HG02678 (cell line): ENCODE measurements around the gene MCM6.

Experiments
- ATAC-seq: cut with Tn5 transposase; IDR thresholded peaks from one replicate; pipeline ENCODE4 v1.9.1; 2021; ENCODE audit warnings: mild to moderate bottlenecking, moderate library complexity; ENCODE audit not compliant: unreplicated experiment

Gene MCM6

GRCh38 chr2:135870571-135870970, 5.7 kb downstream of the MCM6 start:
- ATAC-seq = no peak

- no peak for ATAC-seq
These were observed 13.0 kb downstream of the MCM6 start for GRCh38 chr2:135863233-135863632.

GRCh38 chr2:135862718-135863117, 13.5 kb downstream of the MCM6 start:
- ATAC-seq = no peak

- ATAC-seq = no peak
These were observed 22.8 kb downstream of the MCM6 start for GRCh38 chr2:135853401-135853800.

GRCh38 chr2:135851858-135852257, 24.4 kb downstream of the MCM6 start:
- ATAC-seq = no peak

- ATAC-seq = no peak
These were observed 25.2 kb downstream of the MCM6 start for GRCh38 chr2:135850892-135851668.

GRCh38 chr2:135849087-135849486, 27.2 kb downstream of the MCM6 start:
- ATAC-seq = no peak

GRCh38 chr2:135845997-135846396, 30.2 kb downstream of the MCM6 start:
- ATAC-seq = no peak

GRCh38 chr2:135845257-135845656, 31.0 kb downstream of the MCM6 start:
- no peak for ATAC-seq

- ATAC-seq = no peak
These were observed 31.8 kb downstream of the MCM6 start for GRCh38 chr2:135844301-135844895.

GRCh38 chr2:135843671-135844070, 32.6 kb downstream of the MCM6 start:
- ATAC-seq = no peak

GRCh38 chr2:135840601-135841000, 35.6 kb downstream of the MCM6 start:
- no peak for ATAC-seq

- no peak for ATAC-seq
These were observed 36.5 kb downstream of the MCM6 start for GRCh38 chr2:135839713-135840112.

GRCh38 chr2:135838502-135838901, 37.7 kb downstream of the MCM6 start:
- no peak for ATAC-seq

- no peak for ATAC-seq
These were observed 39.5 kb downstream of the MCM6 start, which contains the start of gene LCT for GRCh38 chr2:135836596-135837270. Gene LCT, minus strand, starts transcription at chr2:135837184. Its CDS starts 15 bp downstream, at chr2:135837169.

GRCh38 chr2:135832891-135833290, 43.4 kb downstream of the MCM6 start:
- no peak for ATAC-seq

- ATAC-seq = no peak
These were observed 44.9 kb downstream of the MCM6 start for GRCh38 chr2:135831180-135831812.

GRCh38 chr2:135829378-135830135, 46.7 kb downstream of the MCM6 start:
- ATAC-seq = no peak

- no peak for ATAC-seq
These were observed 49.7 kb downstream of the MCM6 start for GRCh38 chr2:135826544-135826943.

GRCh38 chr2:135825550-135826176, 50.6 kb downstream of the MCM6 start:
- no peak for ATAC-seq
